HEK293 (cell line): ENCODE measurements around the gene WDFY2.
"Not testable (repeated sequence)": the region's sequence is repeated elsewhere in the genome, so short reads cannot be mapped to it uniquely, and the experiment has no call there.

Source experiments
- CTCF ChIA-PET: fragments of 350-600 bp; formaldehyde crosslinking; extraction: SDS; loops from one replicate; lab custom pipeline; 2021; ENCODE audit warnings: antibody characterized with exemption; lab: Yijun Ruan, JAX
- POLR2A ChIA-PET: fragments of 300-600 bp; formaldehyde crosslinking; extraction: SDS; loops from one replicate; lab custom pipeline; 2020; ENCODE audit warnings: antibody characterized with exemption, inconsistent platforms; lab: Yijun Ruan, JAX
- H3K27ac ChIP-seq: fragments of 200-500 bp; sonication (Bioruptor generic); 2 replicates; pipeline ENCODE4 v1.5.1; 2014; ENCODE audit warnings: low read depth, low read length, control low read depth, inconsistent platforms; ENCODE audit errors: extremely low read depth
- H3K36me3 ChIP-seq, 2 experiments: fragments of 200-500 bp in 1 of 2; sonication (Bioruptor generic) in 1 of 2; 1 replicate in 1 of 2; 2 replicates in 1 of 2; pipeline ENCODE4 v1.5.1; 2014 to 2017; ENCODE audit warnings: inconsistent platforms in 2 of 2, low read length in 2 of 2; ENCODE audit not compliant: control insufficient read depth in 2 of 2, insufficient read depth in 1 of 2
- H3K4me1 ChIP-seq: fragments of 200-500 bp; sonication (Bioruptor generic); 2 replicates; pipeline ENCODE4 v1.5.1; 2014; ENCODE audit warnings: mild to moderate bottlenecking, low read length, inconsistent platforms; ENCODE audit not compliant: control insufficient read depth, insufficient read depth
- H3K4me3 ChIP-seq: 2 replicates; pipeline ENCODE4 v1.5.1; 2011; ENCODE audit warnings: low read depth, mild to moderate bottlenecking, control low read depth, low read length, moderate library complexity
- H3K9me3 ChIP-seq: fragments of 200-500 bp; sonication (Bioruptor generic); 2 replicates; pipeline ENCODE4 v1.5.1; 2014; ENCODE audit warnings: low read depth, low read length, inconsistent platforms; ENCODE audit not compliant: control insufficient read depth, insufficient read depth
- GLIS1 ChIP-seq: fragments of 450-650 bp; formaldehyde crosslinking; IDR thresholded peaks from 2 replicates; pipeline ENCODE4 v1.5.1; 2016; ENCODE audit warnings: missing biosample characterization, missing genetic modification characterization
- HOXC10 ChIP-seq: sonication (generic); formaldehyde crosslinking; IDR thresholded peaks from 2 replicates; pipeline ENCODE4 v1.8.1; 2023; ENCODE audit warnings: mild to moderate bottlenecking, missing genetic modification reagents
- KLF10 ChIP-seq: fragments of 450-650 bp; IDR thresholded peaks from 2 replicates; pipeline ENCODE4 v1.5.1; 2018; ENCODE audit warnings: missing biosample characterization, mild to moderate bottlenecking, missing genetic modification characterization
- KLF7 ChIP-seq: fragments of 450-650 bp; formaldehyde crosslinking; IDR thresholded peaks from 2 replicates; pipeline ENCODE4 v1.5.1; 2016; ENCODE audit warnings: missing biosample characterization, missing genetic modification characterization, borderline replicate concordance
- SALL2 ChIP-seq: fragments of 450-650 bp; formaldehyde crosslinking; IDR thresholded peaks from 2 replicates; pipeline ENCODE4 v1.5.0; 2017; ENCODE audit warnings: missing biosample characterization, mild to moderate bottlenecking, missing genetic modification characterization, borderline replicate concordance
- TRIM28 ChIP-seq: IDR thresholded peaks from 2 replicates; pipeline ENCODE4 v1.6.1; 2011; ENCODE audit warnings: low read length, control low read depth, borderline replicate concordance
- ZNF132 ChIP-seq: fragments of 450-650 bp; formaldehyde crosslinking; IDR thresholded peaks from 2 replicates; pipeline ENCODE4 v1.5.1; 2017; ENCODE audit warnings: missing biosample characterization, missing genetic modification characterization, borderline replicate concordance
- ZNF133 ChIP-seq: fragments of 450-650 bp; formaldehyde crosslinking; IDR thresholded peaks from 2 replicates; pipeline ENCODE4 v1.5.1; 2016; ENCODE audit warnings: missing biosample characterization, missing genetic modification characterization
- ZNF146 ChIP-seq: fragments of 450-650 bp; formaldehyde crosslinking; IDR thresholded peaks from 2 replicates; pipeline ENCODE4 v1.5.1; 2016; ENCODE audit warnings: missing biosample characterization, missing genetic modification characterization
- ZNF16 ChIP-seq: fragments of 450-650 bp; formaldehyde crosslinking; IDR thresholded peaks from 2 replicates; pipeline ENCODE4 v1.5.1; 2016; ENCODE audit warnings: low read depth, missing biosample characterization, missing genetic modification characterization
- ZNF23 ChIP-seq: fragments of 450-650 bp; formaldehyde crosslinking; IDR thresholded peaks from 2 replicates; pipeline ENCODE4 v1.5.1; 2016; ENCODE audit warnings: missing biosample characterization, missing genetic modification characterization, borderline replicate concordance
- ZNF280D ChIP-seq: fragments of 450-650 bp; formaldehyde crosslinking; IDR thresholded peaks from 2 replicates; pipeline ENCODE4 v1.5.1; 2016; ENCODE audit warnings: missing biosample characterization, missing genetic modification characterization
- ZNF335 ChIP-seq: fragments of 450-650 bp; formaldehyde crosslinking; conservative IDR thresholded peaks from 2 replicates; pipeline ENCODE4 v1.5.1; 2016; ENCODE audit warnings: missing biosample characterization, missing genetic modification characterization
- ZNF341 ChIP-seq: fragments of 450-650 bp; formaldehyde crosslinking; IDR thresholded peaks from 2 replicates; pipeline ENCODE4; 2016; ENCODE audit warnings: low read depth, missing biosample characterization, missing genetic modification characterization
- ZNF404 ChIP-seq: fragments of 450-650 bp; formaldehyde crosslinking; IDR thresholded peaks from 2 replicates; pipeline ENCODE4 v1.5.1; 2017; ENCODE audit warnings: missing biosample characterization, missing genetic modification characterization
- ZNF416 ChIP-seq: fragments of 450-650 bp; formaldehyde crosslinking; IDR thresholded peaks from 2 replicates; pipeline ENCODE4 v1.5.1; 2016; ENCODE audit warnings: missing biosample characterization, missing genetic modification characterization
- ZNF501 ChIP-seq: fragments of 450-650 bp; formaldehyde crosslinking; IDR thresholded peaks from 2 replicates; pipeline ENCODE4 v1.5.1; 2016; ENCODE audit warnings: missing biosample characterization, missing genetic modification characterization
- ZNF707 ChIP-seq: fragments of 450-650 bp; formaldehyde crosslinking; IDR thresholded peaks from 2 replicates; pipeline ENCODE4 v1.5.1; 2016; ENCODE audit warnings: missing biosample characterization, missing genetic modification characterization
- ZNF777 ChIP-seq: fragments of 450-650 bp; formaldehyde crosslinking; IDR thresholded peaks from 2 replicates; pipeline ENCODE4 v1.5.1; 2017; ENCODE audit warnings: missing biosample characterization, missing genetic modification characterization, borderline replicate concordance
- ZNF791 ChIP-seq: fragments of 450-650 bp; formaldehyde crosslinking; IDR thresholded peaks from 2 replicates; pipeline ENCODE4 v1.5.1; 2016; ENCODE audit warnings: missing biosample characterization, missing genetic modification characterization
- ZNF792 ChIP-seq: fragments of 450-650 bp; formaldehyde crosslinking; IDR thresholded peaks from 2 replicates; pipeline ENCODE4 v1.5.1; 2016; ENCODE audit warnings: missing biosample characterization, missing genetic modification characterization
- TF ChIP-seq, protein P1 (sequence below): fragments of 450-650 bp; formaldehyde crosslinking; IDR thresholded peaks from 2 replicates; pipeline ENCODE4 v1.5.1; 2017; ENCODE audit warnings: missing biosample characterization, missing genetic modification characterization
- TF ChIP-seq, protein P2 (sequence below): fragments of 450-650 bp; formaldehyde crosslinking; IDR thresholded peaks from 2 replicates; pipeline ENCODE4 v1.5.1; 2017; ENCODE audit warnings: missing biosample characterization, missing genetic modification characterization
- TF ChIP-seq, protein P3 (sequence below): fragments of 450-650 bp; IDR thresholded peaks from 2 replicates; pipeline ENCODE4 v1.5.1; 2018; ENCODE audit warnings: missing biosample characterization, mild to moderate bottlenecking, missing genetic modification characterization

Gene WDFY2

DNA sequence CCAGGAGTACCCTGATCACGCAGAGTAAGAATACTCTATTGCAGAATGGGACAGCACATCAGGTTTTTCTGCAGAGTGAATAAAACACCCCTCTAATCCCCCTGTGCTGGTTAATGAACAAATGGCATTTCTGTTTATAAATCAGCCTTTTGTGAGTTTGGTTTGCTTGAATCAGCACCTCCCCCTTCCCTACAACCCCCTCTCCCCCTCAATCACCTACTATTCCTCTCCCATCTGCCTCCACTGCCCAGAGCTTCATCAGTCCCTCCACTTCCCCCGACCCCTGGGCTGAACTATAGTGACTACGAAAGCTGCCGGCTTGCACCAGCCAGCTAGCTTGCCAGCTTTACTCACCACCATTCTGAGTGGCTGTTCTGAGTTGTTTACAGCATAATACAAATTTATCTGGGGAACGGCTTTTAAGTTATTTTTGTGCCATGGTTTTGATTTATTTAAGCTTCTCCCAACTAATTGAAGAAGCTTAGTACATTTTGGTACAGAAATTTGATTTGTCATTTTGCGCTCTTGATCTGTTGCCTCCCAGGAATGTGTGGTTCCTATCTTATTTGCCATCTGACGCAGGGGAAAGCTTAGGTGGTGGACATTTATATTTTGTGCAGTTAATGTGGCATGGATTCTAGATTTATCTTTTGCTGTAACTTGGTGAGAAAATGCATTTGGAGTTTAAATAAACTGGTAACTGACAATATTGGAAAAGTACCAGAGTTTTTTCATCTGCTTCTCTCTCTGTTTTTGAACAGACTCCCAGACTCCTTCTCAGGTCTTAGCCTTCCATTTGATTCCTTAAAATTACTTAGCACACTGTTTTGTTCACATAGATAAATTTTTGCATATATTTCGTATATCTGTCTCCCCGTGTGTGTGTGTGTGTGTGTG is 41.7 kb upstream of the WDFY2 start (continued):
- TF ChIP-seq KLF7 (tag by site-specific recombination), result no peak
- no peak for TF ChIP-seq ZNF23 (tag by site-specific recombination)
- TF ChIP-seq ZNF335 (tag by site-specific recombination), result peak; percentile 78
- TF ChIP-seq, protein P1, sequence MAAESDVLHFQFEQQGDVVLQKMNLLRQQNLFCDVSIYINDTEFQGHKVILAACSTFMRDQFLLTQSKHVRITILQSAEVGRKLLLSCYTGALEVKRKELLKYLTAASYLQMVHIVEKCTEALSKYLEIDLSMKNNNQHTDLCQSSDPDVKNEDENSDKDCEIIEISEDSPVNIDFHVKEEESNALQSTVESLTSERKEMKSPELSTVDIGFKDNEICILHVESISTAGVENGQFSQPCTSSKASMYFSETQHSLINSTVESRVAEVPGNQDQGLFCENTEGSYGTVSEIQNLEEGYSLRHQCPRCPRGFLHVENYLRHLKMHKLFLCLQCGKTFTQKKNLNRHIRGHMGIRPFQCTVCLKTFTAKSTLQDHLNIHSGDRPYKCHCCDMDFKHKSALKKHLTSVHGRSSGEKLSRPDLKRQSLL (tag by site-specific recombination), result no peak
- no peak for TF ChIP-seq ZNF133 (tag by site-specific recombination)
- no peak for TF ChIP-seq ZNF707 (tag by site-specific recombination)
- no peak for TF ChIP-seq SALL2 (tag by site-specific recombination)
- TF ChIP-seq ZNF341, result peak; percentile 86
- peak; percentile 7; the same call in 1 of the 2 replicates for TF ChIP-seq GLIS1
- no peak for TF ChIP-seq ZNF791 (tag by site-specific recombination)
- no peak for TF ChIP-seq KLF10 (tag by site-specific recombination)
- no peak for TF ChIP-seq ZNF416
- TF ChIP-seq ZNF792 (tag by site-specific recombination), result no peak
- TF ChIP-seq, protein P2, sequence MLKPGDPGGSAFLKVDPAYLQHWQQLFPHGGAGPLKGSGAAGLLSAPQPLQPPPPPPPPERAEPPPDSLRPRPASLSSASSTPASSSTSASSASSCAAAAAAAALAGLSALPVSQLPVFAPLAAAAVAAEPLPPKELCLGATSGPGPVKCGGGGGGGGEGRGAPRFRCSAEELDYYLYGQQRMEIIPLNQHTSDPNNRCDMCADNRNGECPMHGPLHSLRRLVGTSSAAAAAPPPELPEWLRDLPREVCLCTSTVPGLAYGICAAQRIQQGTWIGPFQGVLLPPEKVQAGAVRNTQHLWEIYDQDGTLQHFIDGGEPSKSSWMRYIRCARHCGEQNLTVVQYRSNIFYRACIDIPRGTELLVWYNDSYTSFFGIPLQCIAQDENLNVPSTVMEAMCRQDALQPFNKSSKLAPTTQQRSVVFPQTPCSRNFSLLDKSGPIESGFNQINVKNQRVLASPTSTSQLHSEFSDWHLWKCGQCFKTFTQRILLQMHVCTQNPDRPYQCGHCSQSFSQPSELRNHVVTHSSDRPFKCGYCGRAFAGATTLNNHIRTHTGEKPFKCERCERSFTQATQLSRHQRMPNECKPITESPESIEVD, result peak; percentile 67

DNA sequence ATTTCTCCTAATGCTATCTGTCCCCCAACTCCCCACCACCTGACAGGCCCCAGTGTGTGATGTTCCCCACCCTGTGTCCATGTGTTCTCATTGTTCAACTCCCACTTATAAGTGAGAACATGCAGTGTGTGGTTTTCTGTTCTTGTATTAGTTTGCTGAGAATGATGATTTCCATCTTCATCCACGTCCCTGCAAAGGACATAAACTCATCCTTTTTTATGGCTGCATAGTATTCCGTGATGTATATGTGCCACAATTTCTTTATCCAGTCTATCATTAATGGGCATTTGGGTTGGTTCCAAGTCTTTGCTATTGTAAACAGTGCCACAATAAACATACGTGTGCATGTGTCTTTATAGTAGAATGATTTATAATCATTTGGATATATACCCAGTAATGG is 38.8 kb upstream of the WDFY2 start:
- H3K27ac ChIP-seq, H3K4me3 ChIP-seq, POLR2A ChIA-PET, H3K36me3 ChIP-seq, H3K4me1 ChIP-seq, CTCF ChIA-PET, H3K9me3 ChIP-seq: not testable (repeated sequence)
- TF ChIP-seq ZNF280D (tag by site-specific recombination) (0 out of 2 replicates have a peak, but pooled peaks have one; percentile 40), ZNF146 (tag by site-specific recombination) (peak; percentile 96)

- Histone ChIP-seq H3K36me3 (no peaks in the 10 kb centered on the region), H3K27ac (no peak overlapping the region), H3K4me3 (no peak overlapping the region), H3K4me1 (peaks cover 2% of the 10 kb centered on the region), H3K9me3 (no peaks in the 10 kb centered on the region)
- ChIA-PET POLR2A (no interaction called here), CTCF (no interaction called here)
- TF ChIP-seq HOXC10 (CRISPR knock-in tag) (no peak), ZNF777 (tag by site-specific recombination) (no peak), ZNF404 (tag by site-specific recombination) (no peak), ZNF501 (tag by site-specific recombination) (no peak), ZNF16 (no peak), TRIM28 (no peak), ZNF416 (no peak), ZNF132 (tag by site-specific recombination) (no peak)
- TF ChIP-seq, protein P1 (tag by site-specific recombination), result no peak
- TF ChIP-seq, protein P3, sequence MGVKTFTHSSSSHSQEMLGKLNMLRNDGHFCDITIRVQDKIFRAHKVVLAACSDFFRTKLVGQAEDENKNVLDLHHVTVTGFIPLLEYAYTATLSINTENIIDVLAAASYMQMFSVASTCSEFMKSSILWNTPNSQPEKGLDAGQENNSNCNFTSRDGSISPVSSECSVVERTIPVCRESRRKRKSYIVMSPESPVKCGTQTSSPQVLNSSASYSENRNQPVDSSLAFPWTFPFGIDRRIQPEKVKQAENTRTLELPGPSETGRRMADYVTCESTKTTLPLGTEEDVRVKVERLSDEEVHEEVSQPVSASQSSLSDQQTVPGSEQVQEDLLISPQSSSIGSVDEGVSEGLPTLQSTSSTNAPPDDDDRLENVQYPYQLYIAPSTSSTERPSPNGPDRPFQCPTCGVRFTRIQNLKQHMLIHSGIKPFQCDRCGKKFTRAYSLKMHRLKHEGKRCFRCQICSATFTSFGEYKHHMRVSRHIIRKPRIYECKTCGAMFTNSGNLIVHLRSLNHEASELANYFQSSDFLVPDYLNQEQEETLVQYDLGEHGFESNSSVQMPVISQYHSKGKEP, result no peak
Measured at GRCh38 chr13:51547425-51548176, 36.7 kb upstream of the WDFY2 start.
